DMS114 treated with DMSO at 0.1 percent for 48 hours (cell line): Measurements from ENCODE around the gene RCC1.
"Not testable (repeated sequence)": the region's sequence is repeated elsewhere in the genome, so short reads cannot be mapped to it uniquely, and the experiment has no call there.

Source experiments
- DNase-seq: peaks from one replicate; lab custom pipeline; 2025; ENCODE audit not compliant: unreplicated experiment; lab: John Stamatoyannopoulos, UW

RCC1 gene

GRCh38 chr1:28510273-28510969 is 4.6 kb downstream of the RCC1 start:
- peak; percentile 67 for DNase-seq

- peak; percentile 67 for DNase-seq
Observed at GRCh38 chr1:28510970-28511440, 5.2 kb downstream of the RCC1 start.

- no peak for DNase-seq
Observed at GRCh38 chr1:28512058-28512611, 6.3 kb downstream of the RCC1 start.

GRCh38 chr1:28514445-28514933 is 8.6 kb downstream of the RCC1 start:
- not testable (repeated sequence) for DNase-seq

GRCh38 chr1:28516518-28516956 is 10.7 kb downstream of the RCC1 start:
- DNase-seq: no peak

GRCh38 chr1:28517649-28517999 is 11.8 kb downstream of the RCC1 start:
- DNase-seq: peak; percentile 53

- DNase-seq: peak; percentile 56
Observed at GRCh38 chr1:28518000-28518744, 12.3 kb downstream of the RCC1 start.

GRCh38 chr1:28518745-28519341 is 13.0 kb downstream of the RCC1 start:
- DNase-seq: no peak

- DNase-seq: no peak
Observed at GRCh38 chr1:28519946-28520725, 14.3 kb downstream of the RCC1 start.

- not testable (repeated sequence) for DNase-seq
Observed at GRCh38 chr1:28520796-28521195, 15.0 kb downstream of the RCC1 start.

GRCh38 chr1:28521502-28522164 is 15.8 kb downstream of the RCC1 start:
- no peak for DNase-seq

GRCh38 chr1:28522537-28522936 is 16.7 kb downstream of the RCC1 start:
- not testable (repeated sequence) for DNase-seq

- not testable (repeated sequence) for DNase-seq
Observed at GRCh38 chr1:28525002-28525642, 19.3 kb downstream of the RCC1 start.

GRCh38 chr1:28526886-28527285 is 21.0 kb downstream of the RCC1 start:
- DNase-seq: no peak

GRCh38 chr1:28530456-28530855 is 24.6 kb downstream of the RCC1 start:
- DNase-seq: no peak

- DNase-seq: no peak
Observed at GRCh38 chr1:28534671-28535070, 28.8 kb downstream of the RCC1 start.

- no peak for DNase-seq
Observed at GRCh38 chr1:28535180-28535579, 29.3 kb downstream of the RCC1 start.

- no peak for DNase-seq
Observed at GRCh38 chr1:28537457-28538199, 31.8 kb downstream of the RCC1 start.

- no peak for DNase-seq
Observed at GRCh38 chr1:28538286-28538685, 32.4 kb downstream of the RCC1 start.
